ENCODE data around the gene EFCAB7.

The EFCAB7 gene

DNA sequence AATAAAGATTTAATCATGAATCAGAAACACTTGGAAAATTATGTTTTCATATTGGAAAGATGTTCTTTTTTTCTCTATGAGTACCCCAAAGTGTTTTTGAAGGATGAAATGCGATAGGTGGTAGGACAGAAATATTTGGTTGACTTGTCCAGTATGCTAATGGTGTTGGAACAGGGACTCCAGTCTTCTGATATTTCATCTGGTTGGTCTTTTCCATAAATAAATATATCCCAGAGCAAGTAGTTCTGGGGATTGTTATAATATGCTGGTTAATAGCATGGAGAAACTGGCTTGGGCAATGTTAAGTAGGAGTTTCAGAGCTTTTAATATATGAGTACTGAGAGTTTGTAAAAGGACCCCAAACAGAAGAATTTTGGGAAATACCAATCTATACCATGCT is 78.6 kb downstream of the EFCAB7 start:
- DNase-seq (ENCODE audit: low read depth in 2 of 2): no peak

DNA sequence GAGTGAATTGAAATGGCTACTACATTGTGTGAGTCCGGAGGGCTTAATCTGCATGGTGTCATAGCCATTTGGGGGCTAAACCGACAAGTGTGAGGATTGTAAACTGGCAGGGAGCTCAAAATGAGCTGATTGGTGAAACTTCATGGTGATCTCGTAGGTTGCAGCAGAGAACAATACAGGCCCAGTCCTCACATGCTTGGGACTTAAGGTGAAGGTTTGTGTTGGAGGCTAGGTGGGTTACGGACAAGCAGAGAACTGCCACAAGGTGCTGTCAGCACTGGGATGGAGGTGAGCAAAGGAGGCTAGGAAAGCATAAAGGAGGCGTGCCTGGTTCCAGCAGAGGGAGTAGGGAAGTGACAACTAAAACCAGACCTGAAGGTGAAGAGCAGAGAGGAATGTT is 79.3 kb downstream of the EFCAB7 start:
- DNase-seq (ENCODE audit: low read depth in 2 of 2): no peak

DNA sequence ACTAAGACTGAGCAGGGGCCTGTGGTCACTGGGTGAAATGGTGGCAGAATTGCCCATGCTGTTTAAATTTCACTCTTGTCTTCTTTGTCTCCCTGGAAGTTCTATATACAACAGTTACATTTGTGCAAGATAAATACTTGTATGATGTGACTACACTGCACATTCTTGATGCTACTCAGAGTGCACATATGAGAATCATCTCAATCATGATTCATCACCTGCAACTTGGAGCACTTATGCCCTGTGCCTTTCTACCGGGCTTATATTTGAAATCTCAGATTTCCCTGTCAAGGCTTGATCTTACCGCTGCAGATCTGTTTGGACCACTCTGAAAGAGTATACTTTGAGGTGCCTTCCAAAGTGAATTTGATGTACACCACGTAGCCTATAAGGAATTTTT is 80.5 kb downstream of the EFCAB7 start:
- no peak for DNase-seq (ENCODE audit: low read depth in 2 of 2)

DNA sequence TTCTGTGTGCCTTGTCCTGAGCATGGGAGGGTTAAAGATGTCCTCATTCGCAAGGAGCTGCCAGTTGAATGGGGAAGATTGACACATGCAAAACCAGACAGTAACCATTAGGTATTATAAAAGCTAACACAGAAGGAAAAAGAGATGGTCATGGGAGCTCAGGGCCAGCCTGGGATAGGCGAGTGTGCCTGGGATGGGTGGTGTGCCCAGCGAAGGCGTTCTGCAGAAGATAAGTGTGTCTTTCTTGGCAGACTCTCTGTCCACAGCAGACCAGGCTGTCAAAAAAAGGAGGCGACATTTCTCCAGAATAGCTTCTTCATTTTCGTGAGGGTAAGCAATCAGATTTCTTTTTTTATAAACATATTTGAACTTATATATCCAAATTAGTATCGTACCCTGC is 84.0 kb downstream of the EFCAB7 start:
- DNase-seq (ENCODE audit: low read depth in 2 of 2): no peak

DNA sequence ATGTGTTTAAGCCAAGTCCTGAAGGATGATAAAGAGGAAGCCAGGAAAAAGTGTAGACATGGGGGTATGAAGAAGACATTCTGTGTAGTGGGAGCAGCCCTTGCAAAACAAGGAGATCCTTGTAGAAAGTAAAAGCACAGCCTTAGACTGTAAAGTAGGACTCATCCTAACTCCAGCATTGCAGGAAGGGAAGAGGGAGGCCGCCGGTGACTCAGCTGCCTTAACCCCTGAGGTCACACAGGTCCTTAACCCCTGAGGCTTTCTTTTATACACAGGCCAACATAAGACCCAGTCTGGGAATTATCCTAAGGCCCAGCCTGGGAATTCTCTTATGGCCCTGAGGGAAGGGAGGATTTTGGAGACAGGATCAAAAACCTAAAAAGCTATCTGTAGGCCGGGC is 87.9 kb downstream of the EFCAB7 start:
- no peak for DNase-seq (ENCODE audit: low read depth in 2 of 2)

DNA sequence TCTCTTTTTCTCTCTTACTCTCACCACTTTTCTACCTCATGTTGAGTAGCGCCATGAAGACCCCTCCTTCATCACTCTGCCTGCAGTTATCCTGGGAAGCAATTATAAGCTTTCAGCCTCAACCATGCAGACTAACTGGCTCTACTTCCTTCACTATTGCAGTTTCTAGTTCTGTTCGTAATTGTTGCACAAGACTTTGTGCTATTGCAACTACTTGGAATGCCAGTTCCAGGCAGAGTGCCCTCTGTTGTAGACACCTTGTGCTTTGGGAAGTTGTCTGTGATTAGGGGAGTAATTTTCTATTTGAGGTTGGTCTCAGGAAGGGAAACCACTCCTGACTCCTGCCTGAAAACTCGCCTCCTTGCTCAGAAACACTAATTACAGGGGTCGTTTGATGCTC is 89.2 kb downstream of the EFCAB7 start:
- DNase-seq (ENCODE audit: low read depth in 2 of 2): no peak

DNA sequence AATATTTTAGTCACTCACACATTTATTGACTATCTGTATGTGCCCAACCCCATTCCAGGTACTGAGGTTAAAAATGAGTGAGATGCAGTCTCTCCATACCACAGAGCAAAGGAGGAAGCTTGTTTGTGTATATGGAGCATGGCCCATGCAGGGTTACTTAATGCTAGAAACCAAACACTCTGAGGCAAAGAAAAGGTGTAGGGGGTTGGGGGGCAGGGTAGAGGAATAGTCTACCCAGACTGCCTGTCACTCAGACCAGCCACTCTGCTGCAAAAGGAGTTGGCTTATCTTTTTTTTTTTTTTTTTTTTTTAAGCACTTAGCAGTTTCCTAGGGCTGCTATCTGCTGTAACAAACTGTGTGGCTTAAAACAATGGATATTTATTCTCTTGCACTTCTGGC is 89.6 kb downstream of the EFCAB7 start:
- no peak for DNase-seq (ENCODE audit: low read depth in 2 of 2)

DNA sequence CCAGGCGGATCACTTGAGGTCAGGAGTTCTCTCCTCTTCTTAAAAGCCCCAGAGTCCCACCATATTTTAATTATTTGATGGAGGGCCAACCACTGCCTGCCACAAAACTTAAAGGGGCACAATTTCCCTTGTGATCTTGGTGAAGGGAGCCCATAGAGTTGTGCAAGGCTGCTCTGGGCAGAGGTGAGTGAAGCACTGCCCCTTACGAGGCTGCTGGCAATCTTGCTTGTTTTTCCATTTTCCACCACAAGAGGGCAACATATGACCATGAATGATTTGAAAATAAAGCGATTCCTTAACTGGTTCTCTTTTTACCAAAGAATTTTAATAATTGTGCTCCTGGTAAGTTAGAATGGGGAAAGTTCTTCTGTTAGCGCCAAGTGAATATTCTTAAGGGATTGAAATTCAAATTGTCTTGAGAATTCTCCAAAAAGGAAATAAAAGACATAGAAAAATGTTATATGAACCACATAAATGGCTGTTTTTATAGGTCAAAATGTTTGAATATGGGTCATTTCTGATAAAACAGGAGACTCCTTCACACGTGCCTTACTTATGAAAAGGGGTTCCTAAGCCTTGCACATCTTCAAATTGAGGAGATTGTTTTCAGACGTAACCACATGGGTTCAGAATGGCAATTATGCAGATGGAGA is 92.6 kb downstream of the EFCAB7 start:
- DNase-seq (ENCODE audit: low read depth in 2 of 2): peak in 1 of 2 experiments; percentile 48

DNA sequence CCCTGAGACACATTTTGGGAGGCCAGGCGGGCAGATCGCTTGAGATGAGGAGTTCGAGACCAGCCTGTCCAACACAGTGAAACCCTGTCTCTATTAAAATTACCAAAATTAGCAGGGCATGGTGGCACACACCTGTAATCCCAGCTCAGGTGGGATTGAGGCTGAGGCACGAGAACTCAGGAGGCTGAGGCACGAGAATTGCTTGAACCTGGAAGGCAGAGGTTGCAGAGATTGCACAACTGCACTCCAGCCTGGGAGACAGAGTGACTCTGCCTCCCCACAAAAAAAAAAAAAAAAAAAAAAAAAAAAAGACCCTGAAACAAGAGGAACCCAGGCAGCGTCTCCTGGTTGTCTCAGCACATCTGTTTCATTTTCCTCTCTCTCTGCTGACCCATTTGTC is 94.1 kb downstream of the EFCAB7 start:
- no peak for DNase-seq (ENCODE audit: low read depth in 2 of 2)

DNA sequence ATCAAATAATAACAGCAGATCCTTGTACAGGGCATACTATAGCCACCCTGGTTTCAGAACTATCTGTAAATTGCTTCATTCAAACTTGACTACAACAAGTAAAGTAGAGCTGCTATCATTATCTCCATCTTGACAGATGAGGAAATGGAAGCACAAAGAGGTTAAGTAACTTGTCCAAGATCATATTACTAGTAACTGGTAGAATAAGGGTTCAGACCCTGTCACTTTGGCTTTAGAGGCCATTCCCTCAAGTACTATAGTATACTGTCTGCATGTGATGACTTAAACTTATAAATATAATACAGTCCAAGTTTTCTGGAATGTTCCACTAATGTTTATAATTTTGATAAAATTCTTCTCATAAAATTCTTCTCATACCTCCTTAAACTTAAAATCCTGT is 94.7 kb downstream of the EFCAB7 start:
- peak in 1 of 2 experiments; percentile 18 for DNase-seq (ENCODE audit: low read depth in 2 of 2)

DNA sequence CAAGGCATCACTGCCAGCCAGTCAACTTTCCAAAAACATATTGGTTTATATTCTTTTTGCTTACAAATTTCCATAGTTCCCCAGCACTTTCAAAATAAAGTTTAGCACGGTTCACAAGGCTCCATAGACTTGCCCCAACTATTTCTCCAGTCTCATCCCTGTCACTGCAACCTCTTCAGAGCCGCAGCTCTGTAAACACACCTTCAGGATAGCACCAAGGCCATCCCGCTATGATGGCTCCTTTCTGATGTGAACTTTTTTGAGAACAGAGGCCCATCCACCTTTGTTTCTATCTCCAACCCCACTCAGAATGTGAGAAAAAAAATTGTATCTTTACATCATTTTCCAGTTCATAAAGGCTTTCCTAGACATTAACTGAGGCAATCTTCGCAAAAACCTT is 96.2 kb downstream of the EFCAB7 start:
- no peak for DNase-seq (ENCODE audit: low read depth in 2 of 2)

DNA sequence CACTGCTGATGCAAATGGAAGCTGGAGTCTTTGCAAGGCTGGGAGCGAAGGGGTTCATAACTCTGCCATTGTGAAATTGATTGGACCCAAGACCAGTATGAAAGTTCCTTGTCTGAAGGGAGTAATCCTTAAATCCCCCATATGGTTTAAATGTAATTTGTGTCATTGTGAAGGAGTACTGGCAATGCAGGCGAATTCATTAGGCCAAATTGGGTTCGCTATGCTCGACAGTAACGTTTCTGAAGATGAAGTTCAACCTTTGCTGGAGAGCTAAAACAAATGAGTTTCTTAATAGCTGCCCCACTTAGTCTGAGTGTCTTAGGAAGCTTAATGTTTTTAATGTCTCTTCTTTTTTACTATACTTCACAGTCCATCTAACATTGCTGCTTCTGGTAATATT is 97.3 kb downstream of the EFCAB7 start:
- no peak for DNase-seq (ENCODE audit: low read depth in 2 of 2)

DNA sequence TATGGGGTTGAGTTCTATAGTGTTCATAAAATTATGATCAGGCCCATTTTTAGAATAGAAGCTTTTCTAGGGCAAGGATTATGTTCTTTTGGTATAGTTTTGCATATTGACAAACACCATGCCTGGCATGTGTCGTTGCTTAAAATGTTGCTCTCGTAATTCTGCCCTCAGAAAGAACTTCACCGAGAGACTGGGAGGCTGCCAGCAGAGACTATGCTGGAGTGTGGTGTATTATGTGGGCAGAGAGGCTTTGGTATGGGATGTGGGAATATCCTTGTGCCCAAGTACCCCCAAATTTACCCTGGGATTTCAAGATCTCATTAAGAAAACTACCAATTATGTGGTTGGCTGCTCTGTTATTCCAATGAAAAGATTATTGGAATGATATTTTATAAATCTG is 97.8 kb downstream of the EFCAB7 start:
- DNase-seq (ENCODE audit: low read depth in 2 of 2): no peak

DNA sequence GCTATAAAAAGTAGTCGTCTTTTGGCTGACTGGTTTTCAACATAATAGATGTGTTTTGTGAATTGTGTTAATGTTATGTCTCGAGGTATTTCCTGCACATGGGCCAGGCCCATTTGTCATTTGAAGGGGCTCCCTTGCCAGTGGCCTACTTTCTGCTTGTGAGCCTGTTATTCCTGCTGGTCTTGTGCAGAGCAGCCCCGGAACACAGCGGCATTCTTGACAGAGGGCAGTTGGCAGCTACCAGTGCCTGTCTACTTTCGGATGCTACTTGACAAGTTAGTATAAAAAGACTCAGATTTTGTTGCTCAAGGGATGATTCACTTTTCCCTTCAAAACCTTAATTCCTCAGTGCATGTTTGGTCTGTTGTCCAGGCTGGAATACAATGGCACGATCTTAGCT is 98.4 kb downstream of the EFCAB7 start:
- no peak for DNase-seq (ENCODE audit: low read depth in 2 of 2)
